Lower leg skin (tissue), 3 donors: ENCODE results near the gene TLK2.
"Not testable (repeated sequence)": the region's sequence is repeated elsewhere in the genome, so short reads cannot be mapped to it uniquely, and the experiment has no call there.

Source experiments
- POLR2A ChIP-seq, 2 donors: fragments of 450-650 bp; IDR thresholded peaks; one replicate each; pipeline ENCODE4 v1.6.1; 2016 to 2017; ENCODE audit warnings: antibody characterized with exemption in 2 of 2, mild to moderate bottlenecking in 1 of 2, moderate library complexity in 1 of 2
- TF ChIP-seq, protein P1 (sequence below), 3 donors: fragments of 450-650 bp; IDR thresholded peaks; one replicate each; pipeline ENCODE4 v1.5.1; 2016; ENCODE audit warnings: antibody characterized with exemption in 3 of 3, mild to moderate bottlenecking in 3 of 3, moderate library complexity in 2 of 3

DNA sequence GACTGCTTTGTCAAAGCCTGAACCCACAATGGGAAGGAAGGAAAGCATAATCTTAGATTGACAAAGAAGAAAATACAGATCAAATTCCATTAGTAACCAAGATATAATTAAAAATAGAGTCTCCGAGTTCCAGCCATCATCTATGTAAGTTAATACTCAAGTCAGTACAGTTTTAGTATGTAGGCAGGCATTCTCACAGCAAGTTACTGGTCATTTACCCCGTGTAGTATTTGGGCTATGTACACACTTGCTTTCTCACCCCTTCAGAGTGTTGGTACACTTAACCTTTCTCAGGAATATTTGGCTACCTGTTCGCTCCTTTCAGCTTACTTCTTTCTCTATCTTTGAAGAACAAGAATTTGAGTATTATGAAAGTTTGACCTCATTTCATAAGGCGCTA lies 57.9 kb downstream of the TLK2 start:
- TF ChIP-seq, protein P1, sequence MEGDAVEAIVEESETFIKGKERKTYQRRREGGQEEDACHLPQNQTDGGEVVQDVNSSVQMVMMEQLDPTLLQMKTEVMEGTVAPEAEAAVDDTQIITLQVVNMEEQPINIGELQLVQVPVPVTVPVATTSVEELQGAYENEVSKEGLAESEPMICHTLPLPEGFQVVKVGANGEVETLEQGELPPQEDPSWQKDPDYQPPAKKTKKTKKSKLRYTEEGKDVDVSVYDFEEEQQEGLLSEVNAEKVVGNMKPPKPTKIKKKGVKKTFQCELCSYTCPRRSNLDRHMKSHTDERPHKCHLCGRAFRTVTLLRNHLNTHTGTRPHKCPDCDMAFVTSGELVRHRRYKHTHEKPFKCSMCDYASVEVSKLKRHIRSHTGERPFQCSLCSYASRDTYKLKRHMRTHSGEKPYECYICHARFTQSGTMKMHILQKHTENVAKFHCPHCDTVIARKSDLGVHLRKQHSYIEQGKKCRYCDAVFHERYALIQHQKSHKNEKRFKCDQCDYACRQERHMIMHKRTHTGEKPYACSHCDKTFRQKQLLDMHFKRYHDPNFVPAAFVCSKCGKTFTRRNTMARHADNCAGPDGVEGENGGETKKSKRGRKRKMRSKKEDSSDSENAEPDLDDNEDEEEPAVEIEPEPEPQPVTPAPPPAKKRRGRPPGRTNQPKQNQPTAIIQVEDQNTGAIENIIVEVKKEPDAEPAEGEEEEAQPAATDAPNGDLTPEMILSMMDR (IDR thresholded peaks at IDR 0.05) = not testable (repeated sequence)
- TF ChIP-seq POLR2A (IDR thresholded peaks at IDR 0.05) = not testable (repeated sequence)
